LNCAP (cell line): ENCODE measurements around the gene PNRC1.

Experiments used
- TF ChIP-seq, protein P1 (sequence below): fragments of 450-650 bp; IDR thresholded peaks from 2 replicates; pipeline ENCODE4 v1.5.1; 2017; ENCODE audit warnings: mild to moderate bottlenecking

Gene PNRC1

DNA sequence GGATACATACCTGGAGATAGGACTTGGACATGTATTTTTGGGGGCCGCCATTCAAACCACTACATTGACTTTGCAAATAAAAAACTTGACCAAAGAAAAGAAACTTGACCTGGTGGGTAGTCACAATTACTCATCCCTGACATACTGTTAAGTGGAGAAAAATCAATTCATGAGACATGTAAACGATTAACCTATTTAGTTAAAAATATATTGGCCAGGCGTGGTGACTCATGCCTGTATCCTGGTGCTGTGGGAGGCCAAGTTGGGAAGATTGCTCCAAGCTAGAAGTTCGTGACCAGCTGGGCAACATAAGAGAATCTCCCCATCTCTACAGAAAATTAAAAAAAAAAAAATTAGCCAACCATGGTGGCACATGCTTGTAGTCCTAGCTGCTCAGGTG lies 39.8 kb downstream of the PNRC1 start:
- TF ChIP-seq, protein P1, sequence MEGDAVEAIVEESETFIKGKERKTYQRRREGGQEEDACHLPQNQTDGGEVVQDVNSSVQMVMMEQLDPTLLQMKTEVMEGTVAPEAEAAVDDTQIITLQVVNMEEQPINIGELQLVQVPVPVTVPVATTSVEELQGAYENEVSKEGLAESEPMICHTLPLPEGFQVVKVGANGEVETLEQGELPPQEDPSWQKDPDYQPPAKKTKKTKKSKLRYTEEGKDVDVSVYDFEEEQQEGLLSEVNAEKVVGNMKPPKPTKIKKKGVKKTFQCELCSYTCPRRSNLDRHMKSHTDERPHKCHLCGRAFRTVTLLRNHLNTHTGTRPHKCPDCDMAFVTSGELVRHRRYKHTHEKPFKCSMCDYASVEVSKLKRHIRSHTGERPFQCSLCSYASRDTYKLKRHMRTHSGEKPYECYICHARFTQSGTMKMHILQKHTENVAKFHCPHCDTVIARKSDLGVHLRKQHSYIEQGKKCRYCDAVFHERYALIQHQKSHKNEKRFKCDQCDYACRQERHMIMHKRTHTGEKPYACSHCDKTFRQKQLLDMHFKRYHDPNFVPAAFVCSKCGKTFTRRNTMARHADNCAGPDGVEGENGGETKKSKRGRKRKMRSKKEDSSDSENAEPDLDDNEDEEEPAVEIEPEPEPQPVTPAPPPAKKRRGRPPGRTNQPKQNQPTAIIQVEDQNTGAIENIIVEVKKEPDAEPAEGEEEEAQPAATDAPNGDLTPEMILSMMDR: no peak

DNA sequence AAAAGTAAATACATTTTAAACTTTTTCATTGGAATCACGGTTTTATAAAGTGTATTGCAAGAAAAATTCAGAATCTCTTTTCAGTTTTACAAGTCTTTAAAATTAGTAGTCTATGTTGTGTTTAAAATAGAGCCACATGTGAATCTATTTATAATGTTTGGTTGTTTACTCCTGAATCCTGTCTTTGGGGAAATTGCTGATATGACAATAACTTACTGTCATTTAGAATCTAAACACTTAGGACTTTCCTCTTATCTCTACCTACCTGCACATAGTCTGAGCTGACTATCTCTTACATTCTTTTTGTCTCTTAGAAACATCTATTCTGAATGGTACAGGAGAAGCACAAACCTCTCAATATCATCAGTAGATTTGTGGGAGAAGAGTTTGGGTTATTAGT lies 41.4 kb downstream of the PNRC1 start:
- TF ChIP-seq, protein P1: no peak

DNA sequence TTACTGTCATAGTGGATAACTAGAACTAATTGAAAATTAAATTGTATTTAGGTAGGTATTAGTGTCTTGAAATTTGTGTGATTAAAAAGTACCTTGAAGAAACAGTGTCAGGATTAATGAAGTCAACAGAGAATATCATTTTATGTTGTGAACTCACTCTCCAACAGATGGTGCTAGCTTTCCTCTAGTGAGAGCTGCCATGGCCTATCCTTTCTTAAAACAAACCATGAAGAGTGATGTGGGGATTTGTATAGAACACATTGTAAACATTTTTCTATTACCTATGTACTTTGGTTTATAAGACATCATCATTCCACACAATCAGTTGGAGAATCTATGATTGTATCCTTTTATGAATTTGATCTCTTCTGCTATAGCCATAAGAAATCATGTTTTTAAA lies 42.1 kb downstream of the PNRC1 start:
- TF ChIP-seq, protein P1: peak; percentile 49; the same call in 1 of the 2 replicates

DNA sequence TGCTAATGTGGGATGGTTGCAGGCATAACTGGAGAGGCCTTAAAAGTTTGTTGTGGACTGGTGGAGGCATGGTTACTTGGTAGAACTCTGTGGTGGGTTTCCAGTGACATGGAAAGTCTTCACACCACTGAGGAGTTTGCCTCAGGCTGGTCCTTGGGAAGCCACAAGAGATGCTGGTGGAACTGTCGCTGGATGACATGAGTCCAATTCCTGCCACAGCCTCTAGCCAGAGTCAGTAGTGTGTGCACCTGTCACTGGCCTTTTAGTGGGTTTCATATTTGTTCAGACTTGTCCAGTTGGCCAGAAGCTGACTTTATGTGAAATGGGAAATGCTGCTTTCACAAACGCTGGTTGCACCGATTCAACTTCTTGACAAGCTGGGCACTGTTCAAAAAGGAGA lies 51.0 kb downstream of the PNRC1 start:
- TF ChIP-seq, protein P1: no peak

DNA sequence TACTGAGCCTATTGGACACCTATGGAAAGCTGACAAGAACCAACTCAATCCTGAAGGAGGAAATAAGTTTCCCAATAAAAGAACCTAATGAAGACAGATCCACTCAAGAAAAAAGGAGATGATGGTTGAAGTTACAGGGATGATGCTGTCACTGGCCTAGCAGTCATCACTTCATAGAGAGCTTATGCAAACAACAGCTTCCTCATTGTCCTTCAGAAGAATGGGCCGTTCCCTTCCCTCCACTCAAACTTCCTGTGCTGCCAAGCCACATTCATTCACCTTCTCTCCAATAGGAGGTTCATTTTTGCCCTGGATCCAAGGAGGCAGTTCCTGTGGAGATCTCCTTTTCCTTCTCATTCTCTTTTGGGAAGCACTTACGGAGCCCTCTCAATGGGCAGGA lies 51.5 kb downstream of the PNRC1 start:
- TF ChIP-seq, protein P1: no peak

DNA sequence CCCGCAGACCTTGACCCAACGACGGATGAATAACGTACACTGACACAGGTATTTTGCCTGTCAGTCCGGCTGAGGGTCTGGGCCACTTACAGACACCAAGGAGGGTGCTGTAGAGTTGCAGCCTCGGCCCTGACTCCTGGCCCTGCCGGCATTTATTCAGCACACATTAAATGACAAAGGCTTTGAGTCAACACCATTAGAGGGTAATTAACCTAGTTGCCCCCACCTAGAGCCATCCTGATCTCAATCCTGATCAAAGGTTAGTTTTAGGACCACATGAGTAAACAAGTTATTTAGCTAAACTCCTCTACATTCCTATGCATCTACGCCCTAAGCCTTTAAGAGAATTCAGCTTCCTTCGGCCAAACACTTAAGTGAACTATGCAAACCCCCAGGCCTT lies 53.4 kb downstream of the PNRC1 start:
- TF ChIP-seq, protein P1: no peak

DNA sequence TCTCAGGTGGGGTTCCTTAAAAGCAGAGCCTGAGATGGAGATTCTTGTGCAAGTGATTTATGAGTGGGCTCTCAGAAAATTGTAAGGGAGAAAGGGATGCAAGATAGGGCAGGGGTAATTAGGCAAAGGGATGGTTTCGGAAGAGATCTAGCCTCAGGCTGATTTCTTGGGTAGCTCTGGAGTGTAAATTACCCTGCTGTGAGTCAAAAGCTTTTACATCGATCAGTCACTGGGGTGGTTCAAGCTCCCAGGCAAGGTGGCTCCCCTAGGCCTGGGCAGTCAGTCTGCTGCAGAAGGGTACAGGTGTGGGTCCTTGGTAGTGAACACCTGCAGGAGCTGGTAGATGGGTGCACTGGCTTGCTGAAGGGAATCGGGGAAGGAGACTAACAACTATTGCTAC lies 54.2 kb downstream of the PNRC1 start:
- TF ChIP-seq, protein P1: no peak
